Lower leg skin (tissue), 3 donors: Measurements from ENCODE around the gene TFF1.

Experiments
- CTCF ChIP-seq, 3 donors: fragments of 450-650 bp; IDR thresholded peaks; one replicate each; pipeline ENCODE4 v1.5.1; 2016; ENCODE audit warnings: antibody characterized with exemption in 3 of 3, mild to moderate bottlenecking in 3 of 3, moderate library complexity in 2 of 3
- POLR2A ChIP-seq, 2 donors: fragments of 450-650 bp; IDR thresholded peaks; one replicate each; pipeline ENCODE4 v1.6.1; 2016 to 2017; ENCODE audit warnings: antibody characterized with exemption in 2 of 2, mild to moderate bottlenecking in 1 of 2, moderate library complexity in 1 of 2

- TF ChIP-seq CTCF (IDR thresholded peaks at IDR 0.05) (no peak), POLR2A (IDR thresholded peaks at IDR 0.05) (no peak)
Observed at GRCh38 chr21:42347601-42348327, 18.6 kb downstream of the TFF1 start.
